GM12864 (cell line): ENCODE measurements around the gene RDH5.

Experiments
- DNase-seq: peaks from one replicate; pipeline ENCODE4 v3.0.0-alpha.2; 2011; ENCODE audit warnings: low read depth
- H3K4me3 ChIP-seq: 2 replicates; pipeline ENCODE4 v1.5.1; 2011; ENCODE audit warnings: mild to moderate bottlenecking, low read depth, low read length, control low read depth
- TF ChIP-seq, protein P1 (sequence below): IDR thresholded peaks from 2 replicates; pipeline ENCODE4 v1.5.1; 2011; ENCODE audit warnings: low read depth, mild to moderate bottlenecking, moderate library complexity, low read length, control low read depth, inconsistent platforms; ENCODE audit errors: missing control alignments

The RDH5 gene, protein sequence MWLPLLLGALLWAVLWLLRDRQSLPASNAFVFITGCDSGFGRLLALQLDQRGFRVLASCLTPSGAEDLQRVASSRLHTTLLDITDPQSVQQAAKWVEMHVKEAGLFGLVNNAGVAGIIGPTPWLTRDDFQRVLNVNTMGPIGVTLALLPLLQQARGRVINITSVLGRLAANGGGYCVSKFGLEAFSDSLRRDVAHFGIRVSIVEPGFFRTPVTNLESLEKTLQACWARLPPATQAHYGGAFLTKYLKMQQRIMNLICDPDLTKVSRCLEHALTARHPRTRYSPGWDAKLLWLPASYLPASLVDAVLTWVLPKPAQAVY

DNA sequence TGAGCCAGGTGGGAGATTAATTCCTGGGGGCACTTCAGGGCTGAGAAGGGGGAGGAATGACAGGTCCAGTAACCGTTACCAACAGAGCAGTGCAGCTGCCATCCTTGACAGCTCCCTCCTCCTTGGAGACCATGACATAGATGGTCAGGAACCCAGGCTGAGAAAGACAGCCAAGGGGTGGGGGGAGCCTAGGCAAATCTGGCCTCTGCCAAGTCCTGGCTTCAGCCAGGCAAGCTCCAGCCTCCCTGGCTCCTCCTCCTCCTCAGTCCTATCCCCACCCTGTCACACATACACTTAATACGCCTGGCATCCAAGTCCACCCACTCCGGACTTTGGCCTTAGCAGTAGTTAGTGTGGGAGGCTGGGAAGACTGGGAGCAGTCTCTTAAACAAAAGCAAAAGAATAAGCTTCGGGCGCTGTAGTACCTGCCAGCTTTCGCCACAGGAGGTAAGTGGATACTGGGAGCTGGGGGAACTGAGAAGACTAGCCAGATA lies at the start of gene RDH5:
TSS of gene RDH5 (plus strand) at position 323 of the 494 bp plus-strand sequence. CDS start 792 bp downstream, outside the sequence.
- no peak for DNase-seq
- TF ChIP-seq, protein P1, sequence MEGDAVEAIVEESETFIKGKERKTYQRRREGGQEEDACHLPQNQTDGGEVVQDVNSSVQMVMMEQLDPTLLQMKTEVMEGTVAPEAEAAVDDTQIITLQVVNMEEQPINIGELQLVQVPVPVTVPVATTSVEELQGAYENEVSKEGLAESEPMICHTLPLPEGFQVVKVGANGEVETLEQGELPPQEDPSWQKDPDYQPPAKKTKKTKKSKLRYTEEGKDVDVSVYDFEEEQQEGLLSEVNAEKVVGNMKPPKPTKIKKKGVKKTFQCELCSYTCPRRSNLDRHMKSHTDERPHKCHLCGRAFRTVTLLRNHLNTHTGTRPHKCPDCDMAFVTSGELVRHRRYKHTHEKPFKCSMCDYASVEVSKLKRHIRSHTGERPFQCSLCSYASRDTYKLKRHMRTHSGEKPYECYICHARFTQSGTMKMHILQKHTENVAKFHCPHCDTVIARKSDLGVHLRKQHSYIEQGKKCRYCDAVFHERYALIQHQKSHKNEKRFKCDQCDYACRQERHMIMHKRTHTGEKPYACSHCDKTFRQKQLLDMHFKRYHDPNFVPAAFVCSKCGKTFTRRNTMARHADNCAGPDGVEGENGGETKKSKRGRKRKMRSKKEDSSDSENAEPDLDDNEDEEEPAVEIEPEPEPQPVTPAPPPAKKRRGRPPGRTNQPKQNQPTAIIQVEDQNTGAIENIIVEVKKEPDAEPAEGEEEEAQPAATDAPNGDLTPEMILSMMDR = no peak
- H3K4me3 ChIP-seq = no peak within 1 kb of the TSS

DNA sequence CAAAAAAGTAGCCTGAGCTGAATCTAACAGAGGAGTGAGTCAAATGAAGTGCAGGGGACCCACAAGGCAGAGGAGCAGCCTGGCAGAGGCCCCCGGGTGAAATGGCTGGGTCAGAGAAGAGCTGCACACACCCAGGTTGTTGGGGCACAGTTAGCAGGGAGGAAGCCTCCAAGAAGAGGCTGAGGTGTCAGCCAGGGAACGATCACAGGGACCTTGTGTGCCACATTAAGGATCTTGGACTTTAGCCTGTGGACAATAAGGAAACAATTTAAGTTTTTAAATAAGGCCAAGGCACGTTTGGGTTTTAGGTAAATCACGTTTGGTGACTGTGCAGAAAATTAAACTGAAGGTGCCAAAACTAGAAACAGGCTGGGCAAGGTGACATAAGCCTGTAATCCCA lies 48.4 kb upstream of the RDH5 start:
- TF ChIP-seq, protein P1 = no peak
- DNase-seq = no peak
- H3K4me3 ChIP-seq = no peak overlapping the region

DNA sequence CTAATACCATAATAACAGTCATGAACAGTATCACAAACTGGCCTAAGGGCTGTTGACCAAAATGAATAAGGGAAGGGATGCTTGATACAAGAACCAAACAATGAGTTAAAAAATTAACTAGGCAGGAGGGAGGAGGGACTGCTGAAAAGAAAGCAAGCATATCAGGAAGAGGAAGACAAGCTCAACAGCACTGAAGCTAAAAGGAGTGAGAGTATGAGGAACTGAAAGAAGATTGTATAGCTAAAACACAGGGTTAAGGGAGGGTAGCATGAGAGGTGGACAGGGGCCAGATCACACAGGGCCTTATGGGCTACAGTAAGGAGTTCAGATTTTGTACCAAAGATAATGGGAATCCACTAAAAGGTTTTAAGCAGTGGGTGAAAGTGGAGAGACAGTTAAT lies 46.6 kb upstream of the RDH5 start:
- no peak overlapping the region for H3K4me3 ChIP-seq
- peak; percentile 65 for DNase-seq
- TF ChIP-seq, protein P1 = no peak

DNA sequence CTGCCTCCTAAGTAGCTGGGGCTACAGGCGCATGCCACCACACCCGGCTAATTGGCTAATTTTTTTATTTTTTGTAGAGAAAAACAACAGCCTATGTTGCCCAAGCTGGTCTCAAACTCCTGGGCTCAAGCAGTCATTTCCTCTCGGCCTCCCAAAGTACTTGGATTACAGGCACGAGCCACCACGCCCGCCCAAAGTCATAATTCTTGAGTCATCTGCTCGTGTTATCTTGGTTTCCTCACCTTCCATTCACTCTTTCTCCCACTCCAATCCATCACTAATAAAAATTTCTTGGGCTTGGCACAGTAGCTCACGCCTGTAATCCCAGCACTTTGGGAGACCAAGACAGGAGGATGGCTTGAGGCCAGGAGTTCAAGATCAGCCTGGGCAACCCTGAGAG lies 44.5 kb upstream of the RDH5 start:
- H3K4me3 ChIP-seq = no peak overlapping the region
- TF ChIP-seq, protein P1 = no peak
- no peak for DNase-seq

DNA sequence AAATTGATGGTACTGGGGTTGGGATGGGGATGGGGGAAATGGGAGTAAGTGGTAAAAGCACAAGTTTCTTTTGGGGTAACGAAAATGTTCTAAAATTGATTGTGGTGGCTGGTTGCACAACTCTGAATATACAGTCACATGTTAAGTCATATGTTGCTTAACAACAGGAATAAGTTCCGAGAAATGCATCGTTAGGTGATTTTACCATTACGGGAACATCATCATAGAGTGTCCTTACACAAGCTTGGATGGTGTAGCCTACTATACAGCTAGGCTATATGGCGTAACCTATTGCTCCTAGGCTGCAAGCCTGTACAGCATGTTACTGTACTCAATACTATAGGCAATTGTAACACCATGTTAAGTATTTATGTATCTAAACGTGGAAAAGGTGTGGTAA lies 43.5 kb upstream of the RDH5 start:
- TF ChIP-seq, protein P1 = no peak
- no peak for DNase-seq
- no peak overlapping the region for H3K4me3 ChIP-seq

DNA sequence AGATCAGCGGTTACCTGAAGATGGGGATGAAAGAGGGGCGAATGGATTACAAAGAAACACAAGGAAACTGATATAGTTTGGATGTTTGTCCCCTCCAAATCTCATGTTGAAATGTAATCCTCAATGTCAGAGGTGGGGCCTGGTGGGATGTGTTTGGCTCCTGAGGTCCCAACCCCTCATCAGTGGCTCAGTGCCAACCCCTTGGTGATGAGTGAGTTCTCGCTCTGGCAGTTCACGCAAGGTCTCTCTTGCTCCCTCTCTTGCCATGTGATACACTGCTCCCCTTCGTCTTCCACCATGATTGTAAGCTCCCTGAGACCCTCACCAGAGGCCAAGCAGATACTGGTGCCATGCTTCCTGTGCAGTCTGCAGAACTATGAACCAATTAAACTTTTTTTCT lies 40.5 kb upstream of the RDH5 start:
- H3K4me3 ChIP-seq = no peak overlapping the region
- TF ChIP-seq, protein P1 = no peak
- DNase-seq = no peak
